ENCODE results near the gene COL4A3. TPM values are rescaled to one million over a fixed set of nuclear protein-coding genes. Genes with fewer than 3 reads are reported as not detected.

Gene COL4A3
- total and polyA plus RNA-seq, 9 of the 15 experiments (the other 6 are each of a cell fraction or from before 2014, with no cell fraction given): not detected

DNA sequence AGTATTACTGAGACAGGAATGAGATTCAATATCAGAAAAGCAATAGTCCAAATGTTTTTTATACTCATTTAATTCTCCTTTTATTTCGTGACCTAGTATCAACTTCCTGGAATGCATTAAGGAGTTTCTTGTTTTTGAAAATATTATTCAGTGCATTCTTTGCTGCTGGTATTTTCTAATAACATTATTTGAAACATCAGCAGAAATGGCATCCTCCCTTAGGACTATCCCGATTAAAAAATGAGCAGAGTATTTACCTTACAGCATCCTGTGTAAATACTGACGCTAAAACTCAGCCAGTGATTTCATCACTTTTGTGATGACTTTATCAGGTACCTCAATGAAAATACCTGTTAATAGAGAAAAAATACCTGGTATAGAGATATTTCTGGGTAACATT, 16.3 kb downstream of the COL4A3 start:
- ChIA-PET CTCF (ENCODE audit: low intra/inter-chr PET ratio) (no interaction called here), POLR2A (no interaction called here)
- Histone ChIP-seq H2AFZ (ENCODE audit: low read depth, low read length) (no peak overlapping the region), H3K4me1 (replicated peaks in 1 of 2; ENCODE audit: control insufficient read depth in 2 of 2, insufficient read depth in 2 of 2, low read length in 2 of 2) (no peaks in the 10 kb centered on the region), H3K79me2 (ENCODE audit: control insufficient read depth, insufficient read depth, low read length) (no peaks in the 10 kb centered on the region), H3K4me3 (no peak overlapping the region), H3K4me2 (ENCODE audit: insufficient read depth, low read length) (no peak overlapping the region), H3K27me3 (ENCODE audit: control insufficient read depth in 2 of 2, insufficient read depth in 2 of 2, low read length in 2 of 2) (no peaks in the 10 kb centered on the region), H3K9me3 (replicated peaks; ENCODE audit: control insufficient read depth, insufficient read depth, low read depth, low read length) (no peaks in the 10 kb centered on the region), H4K20me1 (replicated peaks; ENCODE audit: control insufficient read depth, insufficient read depth, low read length) (no peaks in the 10 kb centered on the region), H3K9ac (ENCODE audit: insufficient read depth in 1 of 2, low read depth in 2 of 2, low read length in 2 of 2) (no peak overlapping the region), H3K9me1 (ENCODE audit: control insufficient read depth, insufficient read depth, low read length) (no peaks in the 10 kb centered on the region), H3K36me3 (ENCODE audit: control insufficient read depth, insufficient read depth, low read length) (no peaks in the 10 kb centered on the region), H3K27ac (ENCODE audit: extremely low read depth, low read depth, low read length) (no peak overlapping the region)
- FAIRE-seq: no peak
- in situ Hi-C loops (cut with MboI) (no loop called here), intact Hi-C loops (cut with micrococcal nuclease) (no loop called here)
- no peak for DNase-seq (ENCODE audit: extremely low read depth in 1 of 4, low spot score in 3 of 4)
- no TSS peak for BruUV-seq (replicated peaks)
- ATAC-seq: no peak
- 0% methylated on average over 3 of the region's 3 CpGs for WGBS (ENCODE audit: insufficient coverage, low coverage, missing lambda C conversion rate)
- TF ChIP-seq HNRNPUL1 (IDR thresholded peaks at IDR 0.05; ENCODE audit: low read length): no peak
- TF ChIP-seq ZNF431 (CRISPR knock-in tag; IDR thresholded peaks at IDR 0.05): no peak
- no peak for TF ChIP-seq ELF4 (CRISPR knock-in tag; IDR thresholded peaks at IDR 0.05)
- no peak for TF ChIP-seq ZNF436 (CRISPR knock-in tag; IDR thresholded peaks at IDR 0.05)
- TF ChIP-seq XRCC3 (IDR thresholded peaks at IDR 0.05): no peak
- TF ChIP-seq CCNT2 (IDR thresholded peaks at IDR 0.05; ENCODE audit: borderline replicate concordance, extremely low read depth, insufficient read length, low read depth, low read length): no peak
- TF ChIP-seq, protein P1, sequence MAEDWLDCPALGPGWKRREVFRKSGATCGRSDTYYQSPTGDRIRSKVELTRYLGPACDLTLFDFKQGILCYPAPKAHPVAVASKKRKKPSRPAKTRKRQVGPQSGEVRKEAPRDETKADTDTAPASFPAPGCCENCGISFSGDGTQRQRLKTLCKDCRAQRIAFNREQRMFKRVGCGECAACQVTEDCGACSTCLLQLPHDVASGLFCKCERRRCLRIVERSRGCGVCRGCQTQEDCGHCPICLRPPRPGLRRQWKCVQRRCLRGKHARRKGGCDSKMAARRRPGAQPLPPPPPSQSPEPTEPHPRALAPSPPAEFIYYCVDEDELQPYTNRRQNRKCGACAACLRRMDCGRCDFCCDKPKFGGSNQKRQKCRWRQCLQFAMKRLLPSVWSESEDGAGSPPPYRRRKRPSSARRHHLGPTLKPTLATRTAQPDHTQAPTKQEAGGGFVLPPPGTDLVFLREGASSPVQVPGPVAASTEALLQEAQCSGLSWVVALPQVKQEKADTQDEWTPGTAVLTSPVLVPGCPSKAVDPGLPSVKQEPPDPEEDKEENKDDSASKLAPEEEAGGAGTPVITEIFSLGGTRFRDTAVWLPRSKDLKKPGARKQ (CRISPR knock-in tag; IDR thresholded peaks at IDR 0.05): no peak
- TF ChIP-seq KLF6 (CRISPR knock-in tag; IDR thresholded peaks at IDR 0.05; ENCODE audit: borderline replicate concordance): no peak
- no peak for TF ChIP-seq TCF3 (CRISPR knock-in tag; IDR thresholded peaks at IDR 0.05)
- TF ChIP-seq SAFB2 (IDR thresholded peaks at IDR 0.05; ENCODE audit: borderline replicate concordance, low read depth, low read length, severe bottlenecking): no peak
- TF ChIP-seq, protein P2, sequence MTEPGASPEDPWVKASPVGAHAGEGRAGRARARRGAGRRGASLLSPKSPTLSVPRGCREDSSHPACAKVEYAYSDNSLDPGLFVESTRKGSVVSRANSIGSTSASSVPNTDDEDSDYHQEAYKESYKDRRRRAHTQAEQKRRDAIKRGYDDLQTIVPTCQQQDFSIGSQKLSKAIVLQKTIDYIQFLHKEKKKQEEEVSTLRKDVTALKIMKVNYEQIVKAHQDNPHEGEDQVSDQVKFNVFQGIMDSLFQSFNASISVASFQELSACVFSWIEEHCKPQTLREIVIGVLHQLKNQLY (CRISPR knock-in tag; conservative IDR thresholded peaks at IDR 0.05): no peak
- TF ChIP-seq ZNF347 (CRISPR knock-in tag; IDR thresholded peaks at IDR 0.05; ENCODE audit: low read depth): no peak
- TF ChIP-seq MIER1 (IDR thresholded peaks at IDR 0.05; ENCODE audit: low read depth): no peak
- no peak for TF ChIP-seq PYGO2 (tag; IDR thresholded peaks at IDR 0.05)
- no peak for TF ChIP-seq FOSL1 (tag; conservative IDR thresholded peaks at IDR 0.05)
- TF ChIP-seq, protein P3, sequence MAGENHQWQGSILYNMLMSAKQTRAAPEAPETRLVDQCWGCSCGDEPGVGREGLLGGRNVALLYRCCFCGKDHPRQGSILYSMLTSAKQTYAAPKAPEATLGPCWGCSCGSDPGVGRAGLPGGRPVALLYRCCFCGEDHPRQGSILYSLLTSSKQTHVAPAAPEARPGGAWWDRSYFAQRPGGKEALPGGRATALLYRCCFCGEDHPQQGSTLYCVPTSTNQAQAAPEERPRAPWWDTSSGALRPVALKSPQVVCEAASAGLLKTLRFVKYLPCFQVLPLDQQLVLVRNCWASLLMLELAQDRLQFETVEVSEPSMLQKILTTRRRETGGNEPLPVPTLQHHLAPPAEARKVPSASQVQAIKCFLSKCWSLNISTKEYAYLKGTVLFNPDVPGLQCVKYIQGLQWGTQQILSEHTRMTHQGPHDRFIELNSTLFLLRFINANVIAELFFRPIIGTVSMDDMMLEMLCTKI (IDR thresholded peaks at IDR 0.05; ENCODE audit: partially characterized antibody): no peak

Measured in K562 (cell line).